ENCODE measurements around the gene FBXO9. TPM values are rescaled to one million over a fixed set of nuclear protein-coding genes. Genes with fewer than 3 reads are reported as not detected.

FBXO9 gene
- polyA plus RNA-seq = 175 TPM
- long read RNA-seq, donor 1, partial matches to known transcripts = 15 of 19 reads
- long read RNA-seq, donor 1, other reads (novel, unspliced or antisense) = 0 of 19 reads
- long read RNA-seq, donor 2, partial matches to known transcripts = 35 of 48 reads
- long read RNA-seq, donor 2, other reads (novel, unspliced or antisense) = 11 of 48 reads
- long read RNA-seq, donor 3, partial matches to known transcripts = 28 of 35 reads
- long read RNA-seq, donor 3, other reads (novel, unspliced or antisense) = 7 of 35 reads
- long read RNA-seq, donor 4 = 0 reads
- long read RNA-seq, donor 5, partial matches to known transcripts = 10 of 10 reads
- long read RNA-seq, donor 5, other reads (novel, unspliced or antisense) = 0 of 10 reads
- long read RNA-seq, donor 6, partial matches to known transcripts = 14 of 26 reads
- long read RNA-seq, donor 6, other reads (novel, unspliced or antisense) = 11 of 26 reads
- long read RNA-seq, donor 7, partial matches to known transcripts = 9 of 9 reads
- long read RNA-seq, donor 7, other reads (novel, unspliced or antisense) = 0 of 9 reads
- long read RNA-seq, donor 8, partial matches to known transcripts = 92 of 108 reads
- long read RNA-seq, donor 8, other reads (novel, unspliced or antisense) = 15 of 108 reads
- long read RNA-seq, donor 9, partial matches to known transcripts = 0 of 7 reads
- long read RNA-seq, donor 9, other reads (novel, unspliced or antisense) = 6 of 7 reads
- long read RNA-seq, donor 10, partial matches to known transcripts = 15 of 36 reads
- long read RNA-seq, donor 10, other reads (novel, unspliced or antisense) = 19 of 36 reads
- long read RNA-seq, donor 11, partial matches to known transcripts = 16 of 26 reads
- long read RNA-seq, donor 11, other reads (novel, unspliced or antisense) = 9 of 26 reads

DNA sequence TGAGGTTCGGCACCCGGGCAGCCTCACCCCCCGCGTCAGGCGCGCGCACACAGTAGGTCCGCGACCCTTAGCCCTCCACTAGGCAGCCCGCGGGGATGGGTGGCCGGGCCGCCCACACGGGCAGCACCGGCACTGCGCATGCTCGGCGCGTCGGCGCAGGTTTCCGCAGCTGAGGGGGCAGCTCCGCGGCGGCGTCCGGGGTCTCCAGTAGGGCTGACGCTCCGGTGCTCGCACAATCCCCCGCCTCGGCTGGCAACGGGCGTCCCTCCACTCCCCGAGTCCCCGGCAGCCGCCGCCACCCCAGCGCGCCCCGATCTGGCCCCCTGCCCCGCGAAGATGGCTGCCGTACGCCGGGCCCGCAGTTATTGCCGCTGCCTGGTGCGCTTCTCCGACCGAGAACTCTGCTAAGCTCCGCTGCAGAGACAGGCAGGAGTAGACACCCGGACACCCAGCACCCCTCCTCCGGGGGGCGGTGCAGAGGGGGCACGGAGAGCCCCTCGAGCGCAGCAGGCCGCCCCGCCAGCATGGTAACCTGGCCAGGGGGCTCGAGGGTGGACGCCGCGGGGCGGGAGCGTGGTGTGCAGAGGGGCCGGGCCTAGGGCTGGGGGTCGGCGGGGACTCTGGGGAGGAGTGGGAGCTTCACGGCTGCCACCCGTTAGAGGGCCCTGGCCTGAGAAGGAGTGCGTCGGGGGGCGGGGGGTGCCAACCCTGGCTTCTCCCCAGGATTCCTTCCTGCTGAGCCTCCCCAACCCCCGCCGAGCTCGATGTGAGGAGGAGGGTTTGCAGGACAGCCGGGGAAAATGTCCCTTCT, at the start of gene FBXO9:
TSS of gene FBXO9 (plus strand) at position 139 of the 811 bp plus-strand sequence. CDS start at position 525, 386 bp downstream.
- peaks cover 16% of the 10 kb centered on the region for H3K4me1 ChIP-seq (ENCODE audit: control insufficient read depth, insufficient read depth, low read length)
- H3K9me3 ChIP-seq (ENCODE audit: control insufficient read depth, low read depth, low read length) = no peaks in the 10 kb centered on the region
- no peaks in the 10 kb centered on the region for H3K27me3 ChIP-seq (ENCODE audit: control insufficient read depth, insufficient read depth, low read length)
- peak within 1 kb of the TSS; percentile 77 for H3K4me3 ChIP-seq (ENCODE audit: low read length)
- H3K36me3 ChIP-seq (ENCODE audit: control insufficient read depth, insufficient read depth, low read length) = peaks cover 4% of the 10 kb centered on the region
- DNase-seq = peak; percentile 66 to 76
- no CpG with 5 or more reads among the region's 78 CpGs for WGBS (ENCODE audit: insufficient coverage, low lambda C conversion rate)
- peak within 1 kb of the TSS; percentile 95 for H3K27ac ChIP-seq (ENCODE audit: low read length)

DNA sequence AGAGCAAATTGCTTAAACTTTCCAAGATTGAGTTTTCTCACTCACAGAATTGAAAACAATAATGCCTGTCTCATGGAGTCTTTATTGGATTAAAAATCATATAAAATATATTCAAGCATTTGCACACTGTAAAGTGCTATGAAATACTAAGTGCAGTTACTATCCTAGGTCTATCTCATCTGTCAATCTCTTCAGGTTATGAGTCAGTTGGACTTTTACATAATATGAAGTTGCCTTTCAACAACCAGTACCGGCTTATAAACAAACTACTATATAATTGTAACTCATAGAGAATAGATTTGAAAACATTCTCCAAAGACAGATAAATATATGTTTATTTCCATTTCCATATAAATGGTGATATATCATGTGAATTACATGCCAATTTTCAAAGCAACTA, 49.7 kb upstream of the FBXO9 start:
- Histone ChIP-seq H3K27ac (ENCODE audit: low read length) (peak overlapping the region; percentile 82), H3K27me3 (ENCODE audit: control insufficient read depth, insufficient read depth, low read length) (no peaks in the 10 kb centered on the region), H3K36me3 (ENCODE audit: control insufficient read depth, insufficient read depth, low read length) (peaks cover 69% of the 10 kb centered on the region), H3K9me3 (ENCODE audit: control insufficient read depth, low read depth, low read length) (no peaks in the 10 kb centered on the region), H3K4me1 (ENCODE audit: control insufficient read depth, insufficient read depth, low read length) (peaks cover 55% of the 10 kb centered on the region), H3K4me3 (ENCODE audit: low read length) (no peak overlapping the region)
- 44% methylated on average over 1 of the region's 1 CpG for WGBS (ENCODE audit: insufficient coverage, low lambda C conversion rate)
- DNase-seq = no peak

- H3K27me3 ChIP-seq (ENCODE audit: control insufficient read depth, insufficient read depth, low read length) = no peaks in the 10 kb centered on the region
- H3K36me3 ChIP-seq (ENCODE audit: control insufficient read depth, insufficient read depth, low read length) = peaks cover 51% of the 10 kb centered on the region
- no peak for DNase-seq
- H3K4me1 ChIP-seq (ENCODE audit: control insufficient read depth, insufficient read depth, low read length) = peaks cover 31% of the 10 kb centered on the region
- peak overlapping the region; percentile 31 for H3K27ac ChIP-seq (ENCODE audit: low read length)
- H3K4me3 ChIP-seq (ENCODE audit: low read length) = no peak overlapping the region
- WGBS (ENCODE audit: insufficient coverage, low lambda C conversion rate) = no CpG with 5 or more reads among the region's 2 CpGs
- H3K9me3 ChIP-seq (ENCODE audit: control insufficient read depth, low read depth, low read length) = no peaks in the 10 kb centered on the region
Measured at GRCh38 chr6:53018446-53018845, 46.8 kb upstream of the FBXO9 start.

GRCh38 chr6:53020005-53020744, 45.0 kb upstream of the FBXO9 start:
- peak; percentile 79 to 88 for DNase-seq
- no CpG with 5 or more reads among the region's 3 CpGs for WGBS (ENCODE audit: insufficient coverage, low lambda C conversion rate)
- no peak overlapping the region for H3K4me3 ChIP-seq (ENCODE audit: low read length)
- H3K27me3 ChIP-seq (ENCODE audit: control insufficient read depth, insufficient read depth, low read length) = no peaks in the 10 kb centered on the region
- H3K4me1 ChIP-seq (ENCODE audit: control insufficient read depth, insufficient read depth, low read length) = peaks cover 17% of the 10 kb centered on the region
- H3K9me3 ChIP-seq (ENCODE audit: control insufficient read depth, low read depth, low read length) = no peaks in the 10 kb centered on the region
- H3K27ac ChIP-seq (ENCODE audit: low read length) = peak overlapping the region; percentile 82
- H3K36me3 ChIP-seq (ENCODE audit: control insufficient read depth, insufficient read depth, low read length) = peaks cover 53% of the 10 kb centered on the region

DNA sequence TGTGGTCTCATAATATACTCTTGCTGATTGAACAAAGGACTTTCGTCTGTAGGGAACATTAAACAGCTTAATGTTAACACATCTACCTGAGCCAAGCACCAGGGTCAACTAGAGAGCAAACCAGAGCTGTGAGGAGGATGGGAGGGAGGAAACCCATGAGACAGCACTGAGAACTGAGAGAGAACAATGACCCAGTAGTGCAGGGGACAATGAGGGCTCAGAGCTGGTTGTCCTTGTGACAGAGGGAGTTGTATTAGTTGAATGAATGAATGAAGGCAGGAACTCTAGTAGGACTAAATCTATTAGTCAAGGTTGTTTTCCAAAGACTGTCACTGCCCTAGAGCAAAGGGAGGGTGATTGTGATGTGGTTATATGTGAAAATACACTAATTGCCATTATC, 41.9 kb upstream of the FBXO9 start:
- peaks cover 46% of the 10 kb centered on the region for H3K36me3 ChIP-seq (ENCODE audit: control insufficient read depth, insufficient read depth, low read length)
- DNase-seq = no peak

DNA sequence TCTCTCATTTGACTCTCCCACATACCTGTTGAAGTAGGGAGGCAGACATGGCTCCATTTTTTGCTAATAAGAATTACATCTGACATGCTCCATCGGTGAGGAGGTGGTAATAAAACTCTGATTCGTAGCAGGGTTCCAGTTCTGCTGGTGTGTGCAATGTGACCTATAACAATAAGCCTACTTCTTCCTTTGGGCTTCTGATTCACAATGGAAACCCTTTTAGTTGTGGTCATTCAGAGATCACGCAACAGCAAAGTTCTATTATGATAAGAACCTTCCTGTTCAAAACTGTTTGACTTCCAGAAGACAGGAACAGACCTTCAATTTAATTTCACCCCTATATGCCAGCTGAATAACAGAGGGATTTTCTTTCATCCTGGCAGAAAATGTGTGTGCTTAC, 38.7 kb upstream of the FBXO9 start:
- H3K4me3 ChIP-seq (ENCODE audit: low read length) = no peak overlapping the region
- no CpG with 5 or more reads among the region's 3 CpGs for whole genome bisulfite sequencing (ENCODE audit: insufficient coverage, low lambda C conversion rate)
- H3K9me3 ChIP-seq (ENCODE audit: control insufficient read depth, low read depth, low read length) = no peaks in the 10 kb centered on the region
- DNase-seq = no peak
- H3K27ac ChIP-seq (ENCODE audit: low read length) = no peak overlapping the region
- no peaks in the 10 kb centered on the region for H3K4me1 ChIP-seq (ENCODE audit: control insufficient read depth, insufficient read depth, low read length)
- no peaks in the 10 kb centered on the region for H3K27me3 ChIP-seq (ENCODE audit: control insufficient read depth, insufficient read depth, low read length)
- H3K36me3 ChIP-seq (ENCODE audit: control insufficient read depth, insufficient read depth, low read length) = peaks cover 49% of the 10 kb centered on the region

More for the DNA sequence above, 41.9 kb upstream of the FBXO9 start:
- H3K9me3 ChIP-seq (ENCODE audit: control insufficient read depth, low read depth, low read length) = no peaks in the 10 kb centered on the region
- no peak overlapping the region for H3K4me3 ChIP-seq (ENCODE audit: low read length)
- H3K4me1 ChIP-seq (ENCODE audit: control insufficient read depth, insufficient read depth, low read length) = peaks cover 8% of the 10 kb centered on the region
- no peaks in the 10 kb centered on the region for H3K27me3 ChIP-seq (ENCODE audit: control insufficient read depth, insufficient read depth, low read length)
- H3K27ac ChIP-seq (ENCODE audit: low read length) = no peak overlapping the region
- no CpG with 5 or more reads among the region's 1 CpG for WGBS (ENCODE audit: insufficient coverage, low lambda C conversion rate)

DNA sequence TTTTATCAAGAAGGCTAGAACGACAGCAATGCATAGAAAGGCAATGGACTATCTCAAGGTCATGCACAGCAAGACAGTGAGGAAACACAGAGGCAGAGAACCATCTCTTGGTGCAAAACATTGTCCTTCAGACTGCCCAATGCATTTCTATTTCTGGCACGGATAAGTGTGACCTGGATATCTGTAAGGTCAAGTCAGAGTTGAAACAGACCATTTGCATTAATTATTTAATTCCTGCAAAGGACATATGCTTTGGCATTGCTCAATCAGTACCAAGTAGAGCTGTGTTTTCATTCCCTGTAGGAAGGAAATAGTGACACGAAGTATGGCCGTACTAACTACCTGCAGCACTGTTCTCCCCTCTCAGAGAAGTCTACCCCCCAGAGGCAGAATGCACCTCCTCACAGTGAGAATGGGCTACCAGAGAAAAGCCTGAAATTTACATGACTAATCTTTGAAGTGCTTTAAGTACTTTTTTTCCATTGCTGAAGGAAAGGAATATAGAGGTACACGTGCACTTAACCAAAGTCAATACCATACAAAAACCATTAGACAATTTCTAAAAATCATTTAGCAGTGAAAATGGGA, 38.0 kb upstream of the FBXO9 start:
- DNase-seq = no peak
- H3K27me3 ChIP-seq (ENCODE audit: control insufficient read depth, insufficient read depth, low read length) = no peaks in the 10 kb centered on the region
- peaks cover 55% of the 10 kb centered on the region for H3K36me3 ChIP-seq (ENCODE audit: control insufficient read depth, insufficient read depth, low read length)
- H3K4me1 ChIP-seq (ENCODE audit: control insufficient read depth, insufficient read depth, low read length) = no peaks in the 10 kb centered on the region
- H3K9me3 ChIP-seq (ENCODE audit: control insufficient read depth, low read depth, low read length) = no peaks in the 10 kb centered on the region
- 92% methylated on average over 2 of the region's 5 CpGs for WGBS (ENCODE audit: insufficient coverage, low lambda C conversion rate)
- no peak overlapping the region for H3K27ac ChIP-seq (ENCODE audit: low read length)
- H3K4me3 ChIP-seq (ENCODE audit: low read length) = no peak overlapping the region

GRCh38 chr6:53028467-53028866, 36.7 kb upstream of the FBXO9 start:
- no peaks in the 10 kb centered on the region for H3K27me3 ChIP-seq (ENCODE audit: control insufficient read depth, insufficient read depth, low read length)
- peak overlapping the region; percentile 19 for H3K27ac ChIP-seq (ENCODE audit: low read length)
- H3K36me3 ChIP-seq (ENCODE audit: control insufficient read depth, insufficient read depth, low read length) = peaks cover 56% of the 10 kb centered on the region
- no peaks in the 10 kb centered on the region for H3K4me1 ChIP-seq (ENCODE audit: control insufficient read depth, insufficient read depth, low read length)
- H3K4me3 ChIP-seq (ENCODE audit: low read length) = no peak overlapping the region
- WGBS (ENCODE audit: insufficient coverage, low lambda C conversion rate) = no CpG with 5 or more reads among the region's 1 CpG
- peak; percentile 38 to 74 for DNase-seq
- H3K9me3 ChIP-seq (ENCODE audit: control insufficient read depth, low read depth, low read length) = no peaks in the 10 kb centered on the region

DNA sequence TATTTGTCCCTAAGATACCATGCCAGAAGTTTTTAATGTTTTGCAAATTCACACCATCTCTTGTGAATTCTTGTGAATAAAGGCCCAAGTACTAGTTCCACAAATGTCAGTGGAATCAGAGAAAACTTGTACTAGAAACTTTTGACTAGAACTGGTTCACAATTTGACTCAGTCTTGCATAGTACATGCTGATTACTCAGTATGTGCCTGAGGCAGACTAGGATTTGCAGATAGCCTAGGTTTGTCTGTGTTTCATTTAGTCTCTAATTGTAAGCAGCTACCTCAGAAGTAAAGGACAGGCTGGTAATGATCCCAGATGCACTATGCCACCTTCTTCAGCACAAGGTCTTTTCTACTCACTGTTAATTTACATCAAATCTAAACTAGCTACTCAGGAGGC, 35.9 kb upstream of the FBXO9 start:
- H3K4me1 ChIP-seq (ENCODE audit: control insufficient read depth, insufficient read depth, low read length) = no peaks in the 10 kb centered on the region
- H3K27ac ChIP-seq (ENCODE audit: low read length) = no peak overlapping the region
- H3K36me3 ChIP-seq (ENCODE audit: control insufficient read depth, insufficient read depth, low read length) = peaks cover 61% of the 10 kb centered on the region

More for the DNA sequence above, 35.9 kb upstream of the FBXO9 start:
- DNase-seq = no peak
- H3K4me3 ChIP-seq (ENCODE audit: low read length) = no peak overlapping the region
- H3K9me3 ChIP-seq (ENCODE audit: control insufficient read depth, low read depth, low read length) = no peaks in the 10 kb centered on the region
- no peaks in the 10 kb centered on the region for H3K27me3 ChIP-seq (ENCODE audit: control insufficient read depth, insufficient read depth, low read length)
